ENCODE measurements around the gene B3GNT3.

DNA sequence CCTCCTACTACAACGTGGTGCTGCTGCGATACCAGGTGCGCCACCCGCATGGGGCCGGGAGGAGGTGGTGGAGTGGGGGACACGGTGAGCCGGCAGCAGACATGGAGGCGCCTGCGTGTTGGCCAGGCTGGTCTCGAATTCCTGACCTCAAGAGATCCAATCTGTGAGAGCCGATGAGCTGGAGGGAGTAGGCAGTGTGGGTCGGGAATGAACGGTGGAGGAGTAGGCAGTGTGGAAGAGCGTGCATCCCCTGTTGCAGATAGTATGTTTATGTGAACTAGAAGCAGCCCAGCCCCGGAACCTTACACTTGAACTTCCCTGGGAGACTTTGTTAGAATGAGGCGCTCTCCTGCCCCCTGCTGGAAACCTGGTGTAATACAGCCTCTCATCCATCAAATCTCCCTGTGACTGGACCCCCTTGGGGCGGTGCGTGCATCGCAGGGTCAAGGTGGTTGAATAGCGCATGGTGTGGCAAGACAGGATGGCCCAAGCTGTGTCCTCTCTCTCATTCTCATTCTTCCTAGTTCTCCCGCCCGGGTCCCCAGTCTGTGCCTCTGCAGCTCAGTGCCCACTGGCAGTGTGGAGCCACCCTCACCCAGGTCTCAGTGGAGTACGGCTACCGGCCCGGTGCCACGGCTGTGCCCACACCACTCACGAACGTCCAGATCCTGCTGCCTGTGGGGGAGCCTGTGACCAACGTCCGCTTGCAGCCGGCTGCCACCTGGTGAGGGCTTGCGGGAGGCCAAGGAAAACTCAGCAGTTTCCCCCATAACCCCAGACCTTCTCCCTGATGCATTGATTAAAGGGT lies 10.5 kb upstream of the B3GNT3 start:
- TF ChIP-seq CTCF (IDR thresholded peaks at IDR 0.05) (peak; percentile 39 to 76 (median 51)), POLR2A (IDR thresholded peaks at IDR 0.05) (no peak)

Data from thyroid gland (tissue), 4 donors.